Psoas muscle (tissue), 8 donors: ENCODE results near the gene AUTS2. TPM values are rescaled to one million over a fixed set of nuclear protein-coding genes. Genes with fewer than 3 reads are reported as not detected.
"Not testable (repeated sequence)": the region's sequence is repeated elsewhere in the genome, so short reads cannot be mapped to it uniquely, and the experiment has no call there.

Experiments used
- ATAC-seq, 4 donors: fragments of 200-7000 bp; cut with Tn5 transposase; one replicate each; pipeline ENCODE4 v1.9.1; 2020; ENCODE audit warnings: moderate library complexity in 3 of 4, mild to moderate bottlenecking in 2 of 4
- DNase-seq, 2 donors: peaks; one replicate each; pipeline ENCODE4 v3.0.0-alpha.2; 2020
- H3K27ac ChIP-seq: fragments of 200-600 bp; one replicate; pipeline ENCODE4 v1.8.0; 2022
- H3K27me3 ChIP-seq, 3 donors: fragments of 200-600 bp in 1 of 3; one replicate each; pipeline versions ENCODE4 v1.6.1 to v1.8.0; 2013 to 2022; ENCODE audit warnings: low read length in 2 of 3, mild to moderate bottlenecking in 2 of 3, moderate library complexity in 1 of 3; ENCODE audit not compliant: insufficient read depth in 3 of 3
- H3K36me3 ChIP-seq, 2 donors: fragments of 200-600 bp in 1 of 2; one replicate each; pipeline versions ENCODE4 v1.6.1 to v1.8.0; 2013 to 2022; ENCODE audit warnings: low read depth in 1 of 2, mild to moderate bottlenecking in 1 of 2, moderate library complexity in 1 of 2; ENCODE audit not compliant: insufficient read depth in 1 of 2
- H3K4me1 ChIP-seq: fragments of 200-600 bp; one replicate; pipeline ENCODE4 v1.8.0; 2022
- H3K4me3 ChIP-seq: fragments of 200-600 bp; one replicate; pipeline ENCODE4 v1.8.0; 2022; ENCODE audit warnings: mild to moderate bottlenecking
- H3K9me3 ChIP-seq: fragments of 200-600 bp; one replicate; pipeline ENCODE4 v1.8.0; 2022
- CTCF ChIP-seq: fragments of 200-600 bp; IDR thresholded peaks from one replicate; pipeline ENCODE4 v1.8.0; 2022; ENCODE audit warnings: antibody characterized with exemption
- WGBS, 3 donors: extraction: QIAGEN DNeasy Blood & Tissue Kit; methylation state at CpG; one replicate each; pipeline versions ENCODE4 v1.1.6 to v1.1.7; 2013; 5-methylcytosine and 5-hydroxymethylcytosine counted together
- intact Hi-C, 2 donors: fragments of 100-400 bp; cut with DNase I; formaldehyde crosslinking; loops; one replicate each; pipeline versions ENCODE4 v1.11.0 to v1.14.2; 2022
- polyA plus RNA-seq, 3 donors: library from polyadenylated mRNA; stranded (reverse); fragments of 200-250 nt; gene quantifications; one replicate each; pipeline ENCODE4 v1.2.3, GENCODE V29; 2013
- total RNA-seq, 4 donors: library from RNA; stranded (reverse); fragmentation: NEBNext Ultra II Directional in 2 of 4; extraction: Animal tissue kit (Norgen Biotek cat#: 25700) in 2 of 4; gene quantifications; one replicate each; pipeline versions ENCODE4 v1.2.1 to v1.2.4, GENCODE V29; 2021 to 2023
- donor health status: healthy with polysubstance abuse.
- donor health status: DM: no; HTN: no; CAD: no; lungs with moderate emphysema.
- donor health status: Bipolar disorder and iron deficiency.
- donor health status: healthy.
- donor health status: DM: yes; HTN: yes; CAD: no.
- donor health status: DM: no; HTN: no; CAD: no.
- donor health status: DM: no; HTN: no; CAD: no.
- donor health status: DM: yes; HTN: yes; CAD: no.

AUTS2 gene
- total and polyA plus RNA-seq, 7 donors = 5.0 to 33.5 (median 14.3) TPM

- intact Hi-C loops = no loop called here
Measured at GRCh38 chr7:70591643-70592042, 993.4 kb downstream of the AUTS2 start.

DNA sequence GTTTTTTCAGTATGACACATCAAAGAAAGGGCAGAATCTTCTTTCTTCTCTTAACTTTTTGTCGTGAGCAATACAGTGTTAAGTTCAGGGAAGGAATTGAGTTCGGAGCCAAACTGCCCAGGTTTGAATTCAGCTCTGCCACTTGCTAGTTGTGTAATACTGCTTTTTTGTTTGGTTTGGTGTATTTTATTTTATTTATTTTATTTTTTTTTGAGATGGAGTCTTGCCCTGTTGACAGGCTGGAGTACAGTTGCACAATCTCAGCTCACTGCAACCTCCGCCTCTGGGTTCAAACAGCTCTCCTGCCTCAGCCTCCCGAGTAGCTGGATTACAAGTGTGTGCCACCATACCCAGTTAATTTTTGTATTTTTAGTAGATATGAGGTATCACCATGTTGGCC, 993.9 kb downstream of the AUTS2 start:
- ATAC-seq (no peak), DNase-seq (no peak)
- TF ChIP-seq CTCF = no peak
- peaks cover 0 to 7% (median 0%) of the 10 kb centered on the region in 3 donors for H3K27me3 ChIP-seq
- no peaks in the 10 kb centered on the region for H3K9me3 ChIP-seq
- intact Hi-C loops = no loop called here
- H3K4me1 ChIP-seq = no peaks in the 10 kb centered on the region
- no peak overlapping the region for H3K27ac ChIP-seq
- no peak overlapping the region for H3K4me3 ChIP-seq
- no peaks in the 10 kb centered on the region for H3K36me3 ChIP-seq
- WGBS, 3 donors = 95 to 100% (median 95%) methylated on average over 4 of the region's 4 CpGs

More at GRCh38 chr7:70591643-70592042, 993.4 kb downstream of the AUTS2 start:
- Histone ChIP-seq H3K9me3 (no peaks in the 10 kb centered on the region), H3K27me3 (peaks cover 0 to 5% (median 0%) of the 10 kb centered on the region in 3 donors), H3K4me3 (no peak overlapping the region), H3K36me3 (no peaks in the 10 kb centered on the region), H3K4me1 (no peaks in the 10 kb centered on the region), H3K27ac (no peak overlapping the region)
- WGBS, 3 donors = 94 to 96% (median 96%) methylated on average over 8 of the region's 8 CpGs
- ATAC-seq = no peak
- no peak for TF ChIP-seq CTCF
- no peak for DNase-seq

DNA sequence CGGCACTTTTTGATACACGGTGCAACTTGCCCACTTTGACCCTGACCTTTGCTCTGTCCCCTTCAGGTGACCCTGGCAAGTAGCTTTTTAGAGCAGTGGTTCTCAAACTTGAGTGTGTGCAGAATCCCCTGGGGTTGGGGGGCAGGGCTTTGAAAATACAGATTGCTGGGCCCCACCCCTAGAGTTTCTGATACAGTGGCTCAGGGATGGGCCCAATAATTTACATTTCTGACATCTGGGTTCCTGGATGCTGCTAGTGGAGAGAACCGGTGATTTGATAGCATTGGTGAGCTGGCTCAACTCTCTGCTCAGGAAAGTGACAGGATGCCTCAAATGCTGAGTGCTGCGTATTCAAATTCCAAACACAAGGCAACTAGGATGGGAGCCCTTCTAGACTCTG, 995.9 kb downstream of the AUTS2 start:
- no peaks in the 10 kb centered on the region for H3K9me3 ChIP-seq
- no peak overlapping the region for H3K27ac ChIP-seq
- H3K4me3 ChIP-seq = no peak overlapping the region
- no peak for TF ChIP-seq CTCF
- peaks cover 0 to 7% (median 0%) of the 10 kb centered on the region in 3 donors for H3K27me3 ChIP-seq
- no peaks in the 10 kb centered on the region for H3K4me1 ChIP-seq
- DNase-seq (no peak), ATAC-seq (no peak)
- 93 to 95% (median 93%) methylated on average over 4 of the region's 4 CpGs for WGBS, 3 donors
- intact Hi-C loops = no loop called here
- H3K36me3 ChIP-seq = no peaks in the 10 kb centered on the region

GRCh38 chr7:70594885-70595284, 996.6 kb downstream of the AUTS2 start:
- intact Hi-C loops, H3K36me3 ChIP-seq, H3K4me3 ChIP-seq, ATAC-seq, H3K27me3 ChIP-seq, H3K27ac ChIP-seq, H3K4me1 ChIP-seq, DNase-seq, H3K9me3 ChIP-seq: not testable (repeated sequence)
- WGBS, 3 donors = 93 to 99% (median 96%) methylated on average over 7 of the region's 7 CpGs

GRCh38 chr7:70595370-70595754, 997.1 kb downstream of the AUTS2 start:
- intact Hi-C loops = no loop called here
- H3K4me3 ChIP-seq = peak overlapping the region; percentile 62
- 65 to 69% (median 66%) methylated on average over 6 of the region's 6 CpGs for WGBS, 3 donors

More at GRCh38 chr7:70595370-70595754, 997.1 kb downstream of the AUTS2 start:
- Histone ChIP-seq H3K36me3 (no peaks in the 10 kb centered on the region), H3K4me1 (no peaks in the 10 kb centered on the region), H3K27me3 (peaks cover 0 to 7% (median 0%) of the 10 kb centered on the region in 3 donors), H3K27ac (no peak overlapping the region), H3K9me3 (no peaks in the 10 kb centered on the region)
- TF ChIP-seq CTCF = no peak
- DNase-seq = no peak
- ATAC-seq = no peak
